ENCODE measurements around the gene PANK1.

GRCh38 chr10:89536013-89536354 is 109.1 kb downstream of the PANK1 start:
- no peak for TF ChIP-seq CTCF (IDR thresholded peaks at IDR 0.05; ENCODE audit: insufficient read depth, low read depth, low read length)
- no peak for TF ChIP-seq EZH2 (IDR thresholded peaks at IDR 0.05; ENCODE audit: insufficient read depth, low read length)
